GM18909 (cell line): ENCODE measurements around the gene BBX.
A peak's percentile ranks its signal among the peaks of the same experiment; 100 is the strongest.
"Not testable (repeated sequence)": the region's sequence is repeated elsewhere in the genome, so short reads cannot be mapped to it uniquely, and the experiment has no call there.

Source experiments
- ATAC-seq: cut with Tn5 transposase; IDR thresholded peaks from one replicate; pipeline ENCODE4 v1.9.1; 2021; ENCODE audit warnings: mild to moderate bottlenecking; ENCODE audit not compliant: unreplicated experiment, poor library complexity

The BBX gene

DNA sequence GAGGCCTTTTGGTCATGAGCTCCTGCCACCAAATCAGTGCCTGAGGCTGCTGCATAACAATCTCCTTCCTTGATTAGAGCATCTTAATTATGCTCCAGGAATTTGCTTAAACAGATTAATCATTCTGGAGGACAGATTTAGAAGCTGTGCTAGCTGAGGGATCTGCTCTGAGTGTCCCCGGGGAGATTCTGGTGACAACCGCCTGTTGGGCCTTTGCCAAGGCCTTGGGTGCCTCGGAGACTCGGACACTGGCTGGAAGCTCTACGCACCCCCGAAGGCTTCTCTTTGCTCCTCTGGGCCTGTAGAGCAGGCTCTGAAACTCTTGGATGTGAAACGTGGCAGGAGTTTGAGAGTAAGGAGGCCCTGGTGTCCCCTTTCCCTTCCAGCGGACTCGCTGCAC, 304.0 kb downstream of the BBX start:
- no peak for ATAC-seq

DNA sequence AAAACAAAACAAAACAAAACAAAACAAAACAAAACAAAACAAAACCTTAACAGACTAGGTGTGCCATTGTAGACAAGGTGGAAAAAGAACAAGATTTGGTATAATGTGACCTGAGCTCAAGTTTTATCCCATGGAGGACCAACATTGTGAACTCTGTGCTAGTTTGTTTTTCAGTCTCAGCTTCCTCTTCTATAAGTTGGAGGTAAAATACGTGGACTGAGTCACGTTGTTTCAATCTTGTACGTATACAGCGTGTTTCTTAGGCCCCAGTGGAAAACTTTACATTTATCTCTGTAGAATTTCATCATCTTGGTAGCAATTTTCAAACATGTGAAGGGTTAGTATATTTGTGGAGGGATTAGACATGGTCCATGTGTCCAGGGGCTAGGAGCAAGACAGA, 306.4 kb downstream of the BBX start:
- ATAC-seq: no peak

DNA sequence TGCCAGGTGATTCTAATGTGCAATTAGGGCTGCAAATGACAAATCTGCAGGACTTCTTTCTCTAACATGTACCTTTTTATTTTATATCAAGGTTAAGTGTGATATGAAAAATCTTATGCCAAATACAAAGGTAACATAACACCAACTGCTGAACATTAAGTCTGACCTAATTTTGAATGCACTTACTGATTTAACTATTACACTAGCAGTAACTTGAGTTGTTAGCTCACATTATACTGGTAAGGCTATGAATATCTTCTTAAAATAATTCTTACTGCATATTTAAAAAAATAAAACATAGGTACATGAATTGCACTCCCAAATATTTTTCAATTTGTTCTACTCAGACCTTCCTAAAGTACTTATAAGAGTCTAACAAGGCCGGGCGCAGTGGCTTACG, 308.8 kb downstream of the BBX start:
- ATAC-seq: no peak

DNA sequence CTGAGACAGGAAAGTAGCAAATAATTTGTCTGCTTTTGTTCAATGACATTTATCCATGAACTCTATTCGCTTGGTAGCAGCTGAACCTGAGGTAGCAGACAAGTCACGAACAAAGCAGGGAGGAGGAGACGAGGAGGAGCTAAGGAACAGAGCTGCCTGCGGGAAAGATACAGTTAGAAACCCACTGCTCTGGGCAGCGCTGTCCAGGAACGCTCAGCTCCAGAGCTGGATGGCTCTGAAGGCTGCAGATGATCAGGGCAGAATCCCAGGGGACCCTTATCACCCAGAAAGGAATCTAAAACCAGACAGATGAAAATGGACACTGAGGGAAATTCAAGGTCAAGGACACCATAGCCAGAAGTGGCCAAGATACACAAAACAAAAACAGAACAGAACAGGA, 310.3 kb downstream of the BBX start:
- ATAC-seq: no peak

DNA sequence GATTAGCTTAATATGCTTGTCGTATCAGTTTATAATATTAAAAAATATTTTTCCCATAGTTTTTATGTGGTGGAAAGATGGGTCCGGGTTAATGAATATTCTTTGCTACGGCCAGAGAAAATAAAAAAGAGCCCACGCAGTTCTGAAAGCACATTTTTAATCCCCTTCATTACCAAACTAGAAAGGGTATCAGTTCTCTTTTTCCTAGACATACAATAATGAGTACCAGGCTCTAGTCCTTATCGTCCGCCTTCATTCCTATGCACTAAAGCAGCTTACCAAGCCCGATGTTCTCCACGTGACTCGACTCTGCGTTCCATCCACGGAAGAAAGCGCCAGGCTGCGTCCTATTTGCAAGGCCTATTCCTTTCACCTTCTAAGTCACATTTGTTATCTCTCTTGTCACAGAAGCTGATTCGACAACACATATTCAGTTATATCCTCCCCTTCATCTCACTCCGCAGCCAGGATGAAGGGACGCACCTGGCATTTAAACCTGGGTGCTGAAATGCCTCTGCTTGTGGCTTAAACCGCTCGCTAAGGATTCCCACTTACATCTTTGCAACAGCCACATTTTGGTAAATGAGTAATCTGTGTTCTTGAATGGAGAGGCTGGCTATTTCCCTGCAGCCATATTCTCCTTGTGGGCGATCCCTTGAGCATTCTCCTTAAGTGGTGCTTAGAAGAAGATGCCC, 311.1 kb downstream of the BBX start:
- ATAC-seq: no peak

DNA sequence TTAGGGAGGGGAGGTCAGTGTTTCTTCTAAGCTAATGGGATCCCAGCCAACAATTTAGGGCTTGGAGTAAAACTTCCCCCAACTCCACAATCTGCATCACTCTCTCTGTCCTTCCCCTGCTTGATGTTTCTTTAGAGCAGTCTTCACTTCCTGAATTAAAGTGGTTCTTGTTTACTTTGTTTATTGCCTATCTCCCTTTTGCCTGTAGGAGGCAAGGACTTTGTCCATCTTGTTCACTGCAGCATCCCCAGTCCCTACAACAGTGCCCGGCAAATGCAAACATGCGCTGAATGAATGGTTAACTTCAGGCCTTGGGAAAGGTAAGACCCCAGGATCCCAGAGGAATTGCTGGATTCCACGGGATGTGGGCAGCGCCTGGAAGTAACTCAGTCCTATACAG, 312.2 kb downstream of the BBX start:
- ATAC-seq: not testable (repeated sequence)

DNA sequence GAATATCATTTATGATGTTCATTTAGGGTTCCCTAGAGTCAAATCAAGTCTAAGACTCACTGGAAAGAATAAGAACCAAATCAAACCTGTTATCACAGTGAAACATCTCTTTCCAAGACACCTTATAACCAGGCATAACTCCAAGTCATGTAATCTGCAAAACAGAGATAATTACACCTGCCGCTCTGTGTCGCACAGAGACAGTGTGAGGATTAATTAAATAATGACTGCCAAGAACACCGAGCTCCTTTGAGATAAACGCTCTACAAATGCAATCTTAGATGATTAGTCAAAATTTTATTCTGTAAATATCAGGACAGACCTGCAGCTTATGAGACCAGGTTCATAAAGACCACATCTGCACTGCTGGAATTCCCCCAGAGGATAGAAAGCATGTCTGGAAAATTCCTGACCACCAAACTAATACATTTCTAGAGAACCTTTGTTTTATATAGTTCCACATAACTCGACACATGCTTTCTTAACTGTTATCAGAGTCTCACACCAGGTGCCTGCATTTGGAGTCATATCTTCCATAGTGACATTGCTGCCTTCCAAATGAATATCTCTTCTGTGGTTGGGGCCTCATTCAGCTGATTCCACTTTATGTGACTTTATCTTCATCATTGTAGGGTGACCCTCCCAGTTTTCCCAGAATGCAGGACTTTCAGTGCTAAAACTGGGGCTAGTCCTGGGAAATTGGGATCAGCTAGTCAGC, 315.3 kb downstream of the BBX start:
- ATAC-seq: no peak

DNA sequence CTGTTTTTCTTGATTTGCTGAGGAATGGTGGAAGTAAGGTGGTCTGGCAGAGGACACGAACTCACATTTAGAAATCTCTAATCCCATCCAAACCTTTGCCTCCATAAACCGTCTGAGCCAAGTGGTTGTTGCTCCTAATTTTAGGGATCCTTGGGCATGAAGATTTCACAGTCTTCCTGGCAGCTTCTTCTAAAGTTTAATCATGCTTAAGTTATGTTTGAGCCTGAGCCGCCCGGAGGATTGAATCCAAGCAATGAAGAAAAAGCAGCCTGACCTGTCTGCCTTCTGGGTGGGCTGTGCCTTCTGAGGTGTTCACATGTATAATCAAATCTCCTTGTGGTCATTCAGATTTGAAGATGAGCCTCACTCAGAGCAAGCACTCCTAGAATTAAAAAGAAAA, 319.1 kb downstream of the BBX start:
- ATAC-seq: no peak

DNA sequence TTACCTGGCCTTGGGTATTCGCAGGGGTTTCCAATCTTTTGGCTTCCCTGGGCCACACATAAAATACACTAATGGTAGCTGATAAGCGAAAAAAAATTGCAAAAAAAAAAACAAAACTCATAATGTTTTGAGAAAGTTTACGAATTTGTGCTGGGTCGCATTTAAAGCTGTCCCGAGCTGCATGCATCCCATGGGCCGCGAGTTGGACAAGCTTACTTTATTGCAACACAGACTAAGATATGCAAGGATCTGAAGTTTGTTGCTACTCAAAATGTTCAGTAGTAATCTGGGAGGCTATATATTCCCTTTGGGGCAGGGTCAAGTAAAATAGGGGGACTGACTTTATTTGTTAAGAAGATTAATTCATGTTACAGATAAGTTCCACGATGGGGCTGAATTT, 320.2 kb downstream of the BBX start:
- ATAC-seq: no peak

DNA sequence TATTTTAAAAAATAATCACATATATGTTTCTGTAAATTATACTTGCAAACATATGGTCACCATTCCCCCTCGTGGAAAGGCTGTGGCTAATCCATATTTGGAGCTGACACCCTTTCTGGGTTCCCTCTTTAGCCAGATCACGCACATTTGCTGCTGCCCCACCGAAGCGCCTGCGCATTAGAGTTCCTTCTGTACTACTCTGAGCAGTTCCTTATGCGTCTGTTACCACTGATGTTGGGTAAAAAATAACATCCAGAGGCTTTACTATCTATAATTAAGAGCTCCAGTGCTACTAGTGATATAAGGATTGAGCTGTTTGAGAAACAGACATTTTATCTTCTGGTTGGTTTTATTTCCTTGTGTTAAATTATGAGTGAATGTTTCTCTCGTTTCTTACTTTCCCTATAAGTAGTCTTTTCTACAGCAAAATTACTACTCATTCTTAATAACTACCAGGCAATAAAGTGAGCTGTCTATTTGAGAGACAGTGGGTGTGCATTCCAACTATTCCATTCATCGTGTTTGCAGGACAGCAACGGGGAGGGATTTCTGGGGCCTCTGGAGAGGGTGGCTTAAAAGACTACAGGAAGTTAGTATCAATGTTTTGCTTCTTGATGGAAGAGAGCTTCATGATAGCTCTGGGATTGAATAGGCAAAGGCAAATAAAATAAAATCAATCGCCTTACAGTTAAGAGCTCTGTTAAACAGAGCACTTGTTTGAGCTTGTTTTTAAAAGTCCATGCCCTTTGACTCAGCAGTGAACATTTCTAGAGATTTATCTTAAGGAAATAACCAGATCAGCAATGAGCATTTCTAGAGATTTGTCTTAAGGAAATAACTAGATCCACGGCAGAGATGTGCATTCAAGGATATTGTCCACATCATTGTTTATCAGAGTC, 322.9 kb downstream of the BBX start:
- no peak for ATAC-seq

DNA sequence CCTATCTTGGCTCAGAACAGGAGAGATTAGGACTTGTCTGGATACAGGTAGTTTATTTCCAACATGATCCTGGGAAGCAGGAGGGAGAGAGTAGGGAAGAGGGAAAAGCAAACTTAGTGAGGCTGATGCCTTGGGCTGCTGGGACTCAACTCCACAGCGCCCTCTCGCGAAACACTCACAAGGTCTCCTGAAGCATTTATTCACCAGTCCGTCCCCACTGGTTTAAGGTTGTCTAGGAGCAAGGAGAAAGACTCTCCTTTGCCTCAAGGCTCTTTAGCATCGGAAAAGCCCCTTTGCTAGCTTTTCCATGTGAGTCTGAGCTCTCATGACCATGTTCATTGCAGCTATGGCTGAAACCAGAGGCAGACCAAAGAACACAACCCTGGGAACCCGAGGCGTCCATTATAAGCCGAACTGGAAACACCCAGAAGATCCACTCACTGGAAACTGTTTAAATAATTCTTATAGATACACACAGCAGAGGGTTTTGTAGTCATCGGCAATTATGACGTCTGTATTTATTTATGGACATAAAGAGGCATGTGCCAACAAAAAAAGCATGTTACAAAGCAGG, 323.6 kb downstream of the BBX start:
- ATAC-seq: no peak

DNA sequence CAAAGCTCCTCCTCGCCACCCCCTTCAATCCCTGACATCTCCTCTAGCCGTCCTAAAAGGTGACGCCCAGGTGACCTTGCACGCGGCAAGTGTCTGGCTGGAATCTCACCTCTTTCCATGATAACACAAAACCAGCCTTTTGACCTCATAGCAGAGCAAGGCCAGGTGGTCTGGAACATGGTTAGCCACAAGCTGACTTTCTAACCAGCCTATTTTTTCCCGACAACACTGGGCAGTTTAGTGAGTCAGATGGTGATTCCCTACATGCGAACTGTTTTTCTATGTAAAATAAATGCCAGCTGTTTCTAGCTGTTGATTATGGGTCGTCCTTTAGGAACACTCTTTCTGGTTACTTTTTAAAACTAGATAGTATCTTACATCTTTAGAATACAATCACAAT, 325.0 kb downstream of the BBX start:
- no peak for ATAC-seq

DNA sequence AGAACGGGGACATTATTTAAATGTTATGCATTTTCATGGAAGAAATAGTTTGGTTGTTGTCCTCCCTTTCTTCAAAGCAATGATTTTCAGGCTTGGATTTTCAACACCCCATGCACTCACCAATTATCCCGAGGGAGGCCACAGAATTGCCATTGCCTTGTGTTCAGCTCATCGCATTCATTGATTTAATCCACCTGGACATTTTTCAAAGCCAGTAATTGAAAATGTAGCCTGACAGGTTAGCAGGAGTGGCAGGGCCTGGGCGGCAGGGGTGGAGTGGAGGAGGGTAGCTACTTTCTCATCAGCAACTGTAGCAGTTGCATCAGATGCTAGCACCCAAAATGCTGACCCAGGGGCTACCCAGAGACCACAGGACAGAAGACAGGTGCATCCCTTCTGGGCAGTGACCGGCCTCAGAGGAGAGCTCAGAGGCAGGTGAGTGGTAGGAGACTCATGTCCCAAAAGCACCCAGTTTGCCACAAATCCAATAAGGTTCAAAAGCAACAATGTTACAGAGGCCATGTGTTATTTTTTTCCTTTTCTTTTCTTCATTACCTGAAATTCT, 325.7 kb downstream of the BBX start:
- no peak for ATAC-seq

DNA sequence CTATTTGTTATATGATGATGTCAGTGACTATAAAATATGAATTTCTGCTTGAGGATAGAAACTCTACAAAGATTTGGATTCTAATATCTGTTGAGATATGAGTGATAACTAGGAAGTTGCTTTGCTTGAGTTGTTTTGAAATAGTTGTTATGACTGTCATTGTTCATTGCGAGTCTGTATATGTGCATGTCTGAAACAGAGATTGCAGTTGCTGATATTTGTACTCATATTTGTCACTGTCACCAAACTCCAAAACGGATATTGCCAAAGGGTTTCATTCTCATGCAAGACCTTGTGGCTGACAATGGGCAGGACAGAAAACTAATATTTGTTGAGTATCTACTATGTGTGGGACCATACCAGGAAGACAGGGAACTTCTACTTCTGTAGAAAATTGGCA, 327.9 kb downstream of the BBX start:
- ATAC-seq: peak; percentile 42

DNA sequence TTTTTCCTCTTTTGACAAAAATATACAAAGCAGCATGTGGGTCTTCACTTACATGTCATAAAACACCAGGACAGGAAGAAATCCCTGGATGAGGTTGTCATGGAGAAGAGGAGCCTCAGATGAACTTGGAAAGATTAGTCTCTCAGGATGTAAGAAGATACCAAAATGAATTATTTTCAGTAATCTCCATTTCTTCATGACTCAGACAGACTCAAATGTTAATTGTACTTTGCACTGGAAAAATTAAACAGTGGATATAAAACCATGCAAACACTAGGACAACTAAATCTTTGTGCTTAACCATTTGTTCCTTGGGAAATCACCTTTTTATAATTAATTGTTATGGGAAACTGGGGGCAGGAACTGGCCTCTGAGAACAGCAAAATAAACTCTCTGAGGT, 331.1 kb downstream of the BBX start:
- no peak for ATAC-seq

DNA sequence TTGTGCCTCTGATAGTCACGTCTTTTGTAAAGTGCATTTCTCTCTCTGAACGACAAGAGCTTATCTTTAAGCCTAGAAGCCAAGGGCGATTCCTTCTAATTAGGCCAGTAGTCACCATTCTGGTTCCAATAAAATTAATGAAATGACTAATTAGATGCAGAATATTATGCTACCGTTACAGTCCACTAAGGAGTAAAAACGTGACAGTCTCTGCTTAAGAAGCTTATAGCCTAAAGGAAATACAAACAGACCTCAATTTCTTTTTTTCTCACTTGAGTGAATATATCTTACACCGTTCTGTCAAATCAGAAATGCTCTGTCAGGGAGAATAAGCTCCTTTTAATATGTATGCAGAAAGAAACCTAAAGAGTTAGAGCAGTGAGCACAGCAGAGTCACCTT, 332.0 kb downstream of the BBX start:
- ATAC-seq: no peak

DNA sequence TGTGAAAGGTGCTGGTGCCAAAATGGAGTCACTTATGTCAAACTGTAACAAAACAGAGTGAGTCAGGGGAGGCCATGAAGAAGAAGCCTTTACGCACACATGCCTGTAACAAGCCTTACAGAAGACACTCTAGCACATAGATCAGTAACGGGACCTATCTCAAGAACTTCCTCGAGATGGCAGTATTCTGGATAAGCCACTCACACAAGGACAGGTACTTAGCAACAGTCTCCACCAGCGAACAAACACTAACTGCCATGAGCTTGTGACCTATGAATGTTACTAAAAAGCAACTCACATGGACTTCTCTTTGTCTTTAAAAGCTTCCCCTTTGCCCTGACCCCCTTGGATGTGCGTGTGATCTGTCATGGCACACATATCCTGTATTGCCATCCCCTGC, 332.9 kb downstream of the BBX start:
- no peak for ATAC-seq

DNA sequence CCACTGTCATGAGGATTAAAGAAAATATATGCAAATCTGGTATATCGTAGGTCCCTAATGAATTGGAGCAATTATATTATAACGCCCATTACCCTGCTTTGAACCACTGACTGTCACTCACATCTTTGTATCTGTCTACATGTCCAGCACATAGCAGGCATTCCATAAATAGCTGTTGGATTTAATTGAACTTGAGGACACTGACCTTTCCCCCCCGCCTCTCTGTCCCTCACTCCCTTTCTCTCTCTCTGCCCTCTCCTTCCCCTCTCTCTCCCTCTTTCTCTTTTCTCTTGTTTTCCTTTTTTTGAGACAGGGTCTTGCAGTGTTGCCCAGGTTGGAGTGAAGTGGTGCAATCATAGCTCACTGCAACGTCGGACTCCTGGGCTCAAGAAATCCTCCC, 335.1 kb downstream of the BBX start:
- ATAC-seq: no peak

DNA sequence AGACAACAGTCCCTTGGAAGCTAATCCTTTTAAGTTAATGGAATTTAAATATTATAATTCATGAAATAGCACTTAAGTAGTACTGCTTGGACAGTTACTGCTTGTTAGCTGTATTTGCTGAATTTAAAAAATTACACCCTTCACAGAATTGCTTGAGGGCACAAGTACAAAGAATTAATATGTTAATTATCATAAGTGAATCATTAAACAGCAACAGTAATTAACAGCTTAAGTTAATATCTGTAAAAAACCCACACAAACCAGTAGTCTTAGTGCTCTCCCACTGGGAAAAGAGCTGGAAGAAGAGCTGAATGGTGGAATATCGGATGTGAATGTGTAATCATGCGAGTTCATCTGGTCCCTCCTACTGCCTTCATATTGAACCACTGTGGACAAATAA, 336.1 kb downstream of the BBX start:
- ATAC-seq: no peak
